Transverse colon (tissue), 4 donors: ENCODE results near the gene RGS5.

Experiments
- EP300 ChIP-seq: sonication (generic); formaldehyde crosslinking; IDR thresholded peaks from one replicate; pipeline ENCODE4 v1.6.1; 2017; ENCODE audit warnings: antibody characterized with exemption, low read depth
- POLR2A ChIP-seq: fragments of 450-650 bp; IDR thresholded peaks from one replicate; pipeline ENCODE4 v1.6.1; 2016; ENCODE audit warnings: antibody characterized with exemption, mild to moderate bottlenecking, moderate library complexity
- POLR2AphosphoS5 ChIP-seq, 3 donors: sonication (generic); formaldehyde crosslinking; IDR thresholded peaks; one replicate each; pipeline ENCODE4 v1.6.1; 2016; ENCODE audit warnings: antibody characterized with exemption in 3 of 3
- TF ChIP-seq, protein P1 (sequence below), 5 experiments: fragments of 200-600 bp in 3 of 5; fragments of 450-650 bp in 2 of 5; sonication (generic) in 3 of 5; IDR thresholded peaks; 1 replicate in 2 of 5; 2 replicates in 3 of 5; pipeline ENCODE4 v1.5.1; 2016 to 2017; ENCODE audit warnings: antibody characterized with exemption in 5 of 5, inconsistent platforms in 3 of 5, mild to moderate bottlenecking in 2 of 5, moderate library complexity in 1 of 5

DNA sequence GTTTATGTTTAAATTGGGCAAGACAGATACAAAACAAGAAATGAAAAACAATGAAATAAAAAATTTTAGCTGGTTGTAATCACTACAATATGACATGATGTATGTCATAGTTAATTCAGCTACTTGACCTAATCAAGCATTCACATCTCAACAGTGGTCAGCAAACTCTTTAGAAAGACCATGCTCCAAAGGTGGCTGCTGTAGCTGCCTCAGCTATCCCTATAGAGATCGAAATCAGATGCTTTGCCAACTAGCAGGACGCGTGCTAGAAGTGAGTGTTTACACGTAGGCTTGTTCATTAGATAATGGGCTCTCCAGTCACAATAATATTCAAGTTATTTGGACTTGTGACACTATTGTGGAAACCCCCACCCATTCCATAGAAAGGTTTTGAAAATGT, 25.9 kb downstream of the RGS5 start:
- TF ChIP-seq, protein P1, sequence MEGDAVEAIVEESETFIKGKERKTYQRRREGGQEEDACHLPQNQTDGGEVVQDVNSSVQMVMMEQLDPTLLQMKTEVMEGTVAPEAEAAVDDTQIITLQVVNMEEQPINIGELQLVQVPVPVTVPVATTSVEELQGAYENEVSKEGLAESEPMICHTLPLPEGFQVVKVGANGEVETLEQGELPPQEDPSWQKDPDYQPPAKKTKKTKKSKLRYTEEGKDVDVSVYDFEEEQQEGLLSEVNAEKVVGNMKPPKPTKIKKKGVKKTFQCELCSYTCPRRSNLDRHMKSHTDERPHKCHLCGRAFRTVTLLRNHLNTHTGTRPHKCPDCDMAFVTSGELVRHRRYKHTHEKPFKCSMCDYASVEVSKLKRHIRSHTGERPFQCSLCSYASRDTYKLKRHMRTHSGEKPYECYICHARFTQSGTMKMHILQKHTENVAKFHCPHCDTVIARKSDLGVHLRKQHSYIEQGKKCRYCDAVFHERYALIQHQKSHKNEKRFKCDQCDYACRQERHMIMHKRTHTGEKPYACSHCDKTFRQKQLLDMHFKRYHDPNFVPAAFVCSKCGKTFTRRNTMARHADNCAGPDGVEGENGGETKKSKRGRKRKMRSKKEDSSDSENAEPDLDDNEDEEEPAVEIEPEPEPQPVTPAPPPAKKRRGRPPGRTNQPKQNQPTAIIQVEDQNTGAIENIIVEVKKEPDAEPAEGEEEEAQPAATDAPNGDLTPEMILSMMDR (IDR thresholded peaks at IDR 0.05), result no peak
- no peak for TF ChIP-seq POLR2A
- no peak for TF ChIP-seq POLR2AphosphoS5 (IDR thresholded peaks at IDR 0.05)
- no peak for TF ChIP-seq EP300
